T-helper 2 cell treated with Interferon-gamma antibody and Interleukin-4, amounts not matched to agents 100 ng/mL and 5 ng/mL, for 36 hours (primary cell): ENCODE measurements around the gene METTL18. TPM values are rescaled to one million over a fixed set of nuclear protein-coding genes. Genes with fewer than 3 reads are reported as not detected.
"Not testable (repeated sequence)": the region's sequence is repeated elsewhere in the genome, so short reads cannot be mapped to it uniquely, and the experiment has no call there.

Source experiments
- intact Hi-C: fragments of 100-400 bp; cut with micrococcal nuclease; formaldehyde crosslinking; loops from one replicate; pipeline ENCODE4 v1.15.1; 2023
- total RNA-seq: library from RNA; stranded (reverse); gene quantifications from 2 replicates; pipeline ENCODE4 v1.2.3, GENCODE V29; 2022

The METTL18 gene
- total RNA-seq, result 11.3 and 14.1 TPM in 2 replicates

GRCh38 chr1:169794530-169795416, at the start of gene METTL18:
Gene METTL18, minus strand, starts transcription at chr1:169794907. Its CDS starts 1,212 bp downstream, at chr1:169793695.
- intact Hi-C loops, result loop anchor here (1.0 to 5.0 kb wide), 10 partner anchors 63 to 738 kb away; partner anchors contain the start of genes BLZF1, F5, GORAB and KIFAP3

- intact Hi-C loops, result no loop called here
These were observed 44.2 kb upstream of the METTL18 start for GRCh38 chr1:169838942-169839341.

DNA sequence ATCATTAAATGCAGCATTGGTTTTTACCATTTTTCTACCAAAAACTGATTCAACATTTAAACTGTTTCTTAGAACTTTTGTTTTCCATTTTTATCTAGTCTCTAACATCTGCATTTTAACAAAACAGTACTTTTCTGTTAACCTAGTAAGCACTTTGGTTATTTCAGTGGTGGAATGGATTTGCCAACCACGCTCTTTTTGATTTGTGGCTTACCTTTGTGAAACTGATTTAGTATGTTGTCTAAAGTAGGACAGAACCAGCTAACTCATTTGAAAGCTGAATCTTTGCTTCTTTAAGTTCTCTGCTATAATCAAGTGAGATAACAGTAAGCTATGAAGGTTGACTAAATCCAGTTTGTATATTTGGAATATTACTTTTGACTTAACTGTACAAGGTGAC, 41.5 kb upstream of the METTL18 start:
- intact Hi-C loops, result no loop called here

GRCh38 chr1:169835647-169836046, 40.9 kb upstream of the METTL18 start:
- intact Hi-C loops, result no loop called here

DNA sequence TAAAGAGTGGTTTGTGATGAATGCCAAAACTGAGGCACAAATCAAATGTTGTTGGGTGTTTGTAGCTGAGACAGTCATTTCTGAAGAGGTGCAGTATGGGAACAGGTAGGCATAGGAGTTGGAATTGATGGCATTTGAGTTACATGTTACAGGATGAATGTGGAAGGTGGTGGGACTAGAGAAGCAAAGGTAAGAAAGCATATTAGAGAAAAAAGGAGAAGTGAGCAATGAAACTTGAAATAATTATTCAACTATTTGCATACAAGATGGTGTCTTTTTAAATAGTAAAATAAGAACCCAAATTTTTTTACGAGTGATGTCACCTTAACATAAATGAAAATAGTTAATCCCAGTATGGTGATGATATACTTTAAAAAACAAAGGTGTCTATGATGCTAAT, 40.2 kb upstream of the METTL18 start:
- intact Hi-C loops, result no loop called here

GRCh38 chr1:169833179-169833901, 38.6 kb upstream of the METTL18 start:
- intact Hi-C loops, result no loop called here

DNA sequence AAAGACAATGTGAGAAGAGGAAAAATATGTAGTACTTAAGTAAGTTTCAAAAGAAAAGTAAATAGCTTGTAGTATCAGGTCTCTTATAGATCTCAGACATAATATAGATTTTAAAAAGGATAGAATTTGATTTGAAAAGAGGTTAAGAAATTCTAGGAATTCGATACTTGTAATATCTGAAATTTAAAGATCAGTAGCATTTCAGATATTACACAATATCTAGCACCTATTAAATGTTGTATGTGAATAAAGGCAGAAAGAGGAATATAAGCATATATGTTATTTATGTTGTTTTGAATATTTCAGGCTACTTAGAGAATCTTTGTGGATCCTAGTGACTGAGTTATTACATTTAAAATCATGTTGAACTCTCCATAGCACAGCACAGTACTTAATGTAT, 35.0 kb upstream of the METTL18 start:
- intact Hi-C loops, result no loop called here

- intact Hi-C loops, result no loop called here
These were observed 29.4 kb upstream of the METTL18 start for GRCh38 chr1:169824153-169824552.

DNA sequence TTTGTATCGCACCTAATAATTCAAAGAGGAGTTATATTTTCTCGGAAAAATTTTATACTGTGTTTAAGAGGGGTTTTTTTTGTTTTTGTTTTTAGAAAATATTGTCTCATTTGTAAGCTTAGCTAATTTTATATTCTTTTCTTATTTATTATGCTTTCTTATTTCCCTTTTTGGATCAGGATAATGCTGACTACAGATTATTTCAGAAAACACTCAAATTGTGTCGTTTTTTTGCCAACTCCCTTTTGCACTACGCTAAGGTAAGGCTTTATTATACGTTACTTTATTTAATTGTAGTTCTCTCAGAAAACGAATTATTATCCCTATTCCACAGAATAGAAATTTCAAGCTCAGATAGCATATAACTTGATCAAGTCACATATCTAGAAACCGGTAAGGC, 26.8 kb upstream of the METTL18 start:
- intact Hi-C loops, result no loop called here

DNA sequence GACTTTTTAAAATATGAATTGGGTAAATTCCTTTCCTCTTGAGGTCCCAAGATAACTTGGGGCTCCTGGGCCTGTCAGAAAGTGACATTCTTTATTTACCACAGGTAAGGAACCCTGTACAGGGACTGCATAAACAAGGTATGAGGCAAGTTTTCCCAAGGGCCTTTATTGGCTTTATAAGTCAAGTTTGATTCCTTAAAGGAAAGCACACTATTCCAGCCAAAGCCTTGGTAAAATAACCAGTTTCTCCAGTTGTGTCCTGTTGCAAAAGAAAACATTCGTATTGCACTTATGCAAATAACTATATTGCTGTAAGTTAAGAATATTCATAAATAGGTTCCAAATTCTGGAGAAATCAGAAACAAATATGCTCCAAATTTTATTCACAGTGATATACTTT, 21.9 kb upstream of the METTL18 start:
- intact Hi-C loops, result no loop called here

GRCh38 chr1:169814265-169814664, 19.6 kb upstream of the METTL18 start:
- intact Hi-C loops, result no loop called here

GRCh38 chr1:169812131-169812530, 17.4 kb upstream of the METTL18 start:
- intact Hi-C loops, result no loop called here

DNA sequence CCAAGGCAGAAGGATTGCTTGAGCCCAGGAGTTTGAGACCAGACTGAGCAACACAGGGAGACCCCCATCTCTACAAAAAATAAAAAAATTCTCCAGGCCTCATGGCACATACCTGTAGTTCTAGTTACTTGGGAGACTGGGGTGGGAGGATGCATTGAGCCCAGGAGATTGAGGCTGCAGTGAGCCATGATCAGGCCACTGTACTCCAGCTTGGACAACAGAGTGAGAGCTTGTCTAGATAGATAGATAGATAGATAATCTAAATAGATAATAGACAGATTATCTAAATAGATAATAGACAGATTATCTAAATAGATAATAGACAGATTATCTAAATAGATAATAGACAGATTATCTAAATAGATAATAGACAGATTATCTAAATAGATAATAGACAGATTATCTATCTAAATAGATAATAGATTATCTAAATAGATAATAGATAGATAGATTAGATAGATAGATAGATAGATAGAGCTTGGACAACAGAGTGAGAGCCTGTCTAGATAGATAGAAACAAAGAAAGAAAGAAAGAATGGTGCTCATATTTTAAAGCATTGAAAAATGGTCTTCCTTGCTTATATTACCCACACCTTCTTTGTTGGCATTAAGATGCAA, 16.8 kb upstream of the METTL18 start:
- intact Hi-C loops, result not testable (repeated sequence)

DNA sequence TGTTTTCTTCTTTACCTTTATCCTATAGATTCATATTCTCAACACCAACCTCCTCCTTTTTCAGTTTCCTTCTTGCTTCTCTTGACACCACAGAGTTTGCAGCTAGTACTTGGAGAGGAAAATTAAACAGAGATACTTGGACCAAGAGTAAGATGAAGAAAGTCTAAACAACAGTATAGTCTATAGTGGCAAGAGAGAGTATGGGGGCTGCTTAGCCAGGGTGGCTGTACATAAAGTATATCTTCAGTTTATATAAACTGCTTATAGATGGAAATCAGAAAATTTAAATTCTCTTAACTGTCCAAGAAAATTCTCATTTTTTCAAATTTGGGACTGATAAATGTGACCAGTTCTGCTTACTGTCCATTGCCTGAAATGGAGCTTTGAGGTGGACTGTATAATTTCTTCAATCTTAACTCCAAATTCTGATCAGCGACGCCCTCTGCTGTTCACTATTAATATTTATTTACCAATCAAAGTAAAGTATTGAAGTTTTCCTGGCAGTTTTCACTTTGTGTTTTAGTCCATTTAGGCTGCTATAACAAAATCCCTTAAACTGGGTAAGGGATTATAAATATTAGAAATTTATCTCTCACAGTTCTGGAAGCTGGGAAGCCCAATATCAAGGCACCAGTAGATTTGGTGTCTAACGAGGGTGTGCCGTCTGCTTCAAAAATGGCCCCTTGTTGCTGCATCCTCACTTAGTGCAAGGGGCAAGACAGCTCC, 14.8 kb upstream of the METTL18 start:
- intact Hi-C loops, result loop anchor here (1.0 kb wide), 2 partner anchors 223 to 259 kb away; partner anchors contain the start of gene F5

DNA sequence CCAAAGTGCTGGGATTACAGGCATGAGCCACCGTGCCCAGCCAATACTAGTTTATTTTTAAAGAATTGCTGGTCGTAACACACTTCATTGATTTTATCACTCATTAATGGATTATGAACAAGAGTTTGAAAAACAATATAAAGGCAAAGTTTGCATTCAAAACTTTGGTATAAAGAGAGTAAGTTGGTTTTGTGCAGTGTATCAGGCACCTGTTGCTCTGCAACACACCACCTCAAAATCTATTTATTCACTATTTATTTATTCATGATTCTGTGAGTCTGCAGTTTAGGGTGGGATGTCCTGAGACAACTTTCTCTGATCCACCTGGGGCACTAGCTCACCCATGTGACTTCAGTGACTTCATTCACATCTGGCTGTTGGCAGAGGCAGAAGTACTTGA, 10.2 kb upstream of the METTL18 start:
- intact Hi-C loops, result no loop called here

- intact Hi-C loops, result no loop called here
These were observed 8.2 kb upstream of the METTL18 start for GRCh38 chr1:169802888-169803287.

- intact Hi-C loops, result loop anchor here (5.0 kb wide), 2 partner anchors 60 to 735 kb away; partner anchors contain the start of gene GORAB
These were observed 2.6 kb upstream of the METTL18 start for GRCh38 chr1:169797281-169797680.

- intact Hi-C loops, result loop anchor here (5.0 kb wide), 2 partner anchors 61 to 736 kb away; partner anchors contain the start of gene GORAB
These were observed 1.6 kb upstream of the METTL18 start for GRCh38 chr1:169796274-169796810.

DNA sequence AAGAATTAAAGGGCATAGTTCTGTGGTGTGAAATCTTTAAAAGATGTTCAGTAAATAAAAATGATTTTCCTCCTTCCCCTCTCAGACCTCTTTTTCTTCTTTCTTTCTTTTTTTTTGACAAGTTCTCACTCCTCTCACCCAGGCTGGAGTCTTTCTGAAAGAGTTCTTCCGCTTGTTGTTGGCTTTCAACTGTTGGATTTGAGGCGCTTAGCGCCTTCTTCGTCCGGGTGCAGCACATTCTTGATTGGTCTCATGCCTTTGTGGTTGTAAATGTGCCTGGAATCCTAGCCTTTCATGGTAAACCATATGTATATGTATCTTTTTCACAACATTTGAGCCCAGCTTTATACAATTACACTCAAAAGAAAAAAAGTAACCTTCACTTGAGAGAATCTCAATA, 980 bp upstream of the METTL18 start:
- intact Hi-C loops, result loop anchor here (1.0 to 5.0 kb wide), 5 partner anchors 62 to 737 kb away; partner anchors contain the start of genes GORAB and KIFAP3

- intact Hi-C loops, result loop anchor here (1.0 to 2.0 kb wide), 6 partner anchors 81 to 425 kb away; partner anchors contain the start of genes BLZF1, F5 and SCYL3
These were observed 977 bp downstream of the METTL18 start for GRCh38 chr1:169793730-169794129.
